Glutamatergic neuron (in vitro differentiated cells): ENCODE measurements around the gene ZFYVE28. TPM values are rescaled to one million over a fixed set of nuclear protein-coding genes. Genes with fewer than 3 reads are reported as not detected.

Source experiments
- DNase-seq: peaks from one replicate; pipeline ENCODE4 v3.0.0; 2022
- H3K27ac Mint-ChIP-seq: one replicate; pipeline ENCODE4 v1.8.0; 2020; ENCODE audit warnings: mild to moderate bottlenecking, mixed read lengths, inconsistent platforms; ENCODE audit not compliant: unreplicated experiment
- H3K27me3 Mint-ChIP-seq: one replicate; pipeline ENCODE4 v1.8.0; 2020; ENCODE audit warnings: mild to moderate bottlenecking, moderate library complexity, mixed read lengths, inconsistent platforms; ENCODE audit not compliant: unreplicated experiment
- H3K36me3 Mint-ChIP-seq: one replicate; pipeline ENCODE4 v1.8.0; 2020; ENCODE audit warnings: mild to moderate bottlenecking, mixed read lengths, inconsistent platforms; ENCODE audit not compliant: unreplicated experiment
- H3K4me1 Mint-ChIP-seq: one replicate; pipeline ENCODE4 v1.8.0; 2020; ENCODE audit warnings: mild to moderate bottlenecking, low read depth, mixed read lengths, inconsistent platforms; ENCODE audit not compliant: unreplicated experiment
- H3K4me3 Mint-ChIP-seq: one replicate; pipeline ENCODE4 v1.8.0; 2020; ENCODE audit warnings: mild to moderate bottlenecking, mixed read lengths, inconsistent platforms; ENCODE audit not compliant: unreplicated experiment
- H3K9me3 Mint-ChIP-seq: one replicate; pipeline ENCODE4 v1.8.0; 2020; ENCODE audit warnings: mild to moderate bottlenecking, moderate library complexity, mixed read lengths, inconsistent platforms; ENCODE audit not compliant: unreplicated experiment
- CTCF ChIP-seq: fragments of 200-600 bp; sonication (generic); IDR thresholded peaks from one replicate; pipeline ENCODE4 v1.5.0; 2021; ENCODE audit not compliant: partially characterized antibody, unreplicated experiment
- total RNA-seq: library from RNA; stranded (reverse); fragmentation: NEBNext Ultra II Directional; extraction: Animal tissue kit (Norgen Biotek cat#: 25700); gene quantifications from one replicate; pipeline ENCODE4 v1.2.1, GENCODE V29; 2021; ENCODE audit not compliant: unreplicated experiment

ZFYVE28 gene
- total RNA-seq, 1 donor from 2014 or later, result 4.8 TPM

GRCh38 chr4:2248821-2249261, 169.6 kb downstream of the ZFYVE28 start:
- H3K4me1 Mint-ChIP-seq, result peaks cover under 1% of the 10 kb centered on the region
- H3K4me3 Mint-ChIP-seq, result no peak overlapping the region
- H3K27ac Mint-ChIP-seq, result no peak overlapping the region
- H3K9me3 Mint-ChIP-seq, result peaks cover 11% of the 10 kb centered on the region
- peak; percentile 11 for DNase-seq
- no peak for TF ChIP-seq CTCF
- peaks cover 4% of the 10 kb centered on the region for H3K27me3 Mint-ChIP-seq
- H3K36me3 Mint-ChIP-seq, result no peaks in the 10 kb centered on the region

- no peaks in the 10 kb centered on the region for H3K36me3 Mint-ChIP-seq
- TF ChIP-seq CTCF, result no peak
- peaks cover 4% of the 10 kb centered on the region for H3K27me3 Mint-ChIP-seq
- H3K4me1 Mint-ChIP-seq, result peaks cover 5% of the 10 kb centered on the region
- peak; percentile 26 for DNase-seq
- H3K4me3 Mint-ChIP-seq, result no peak overlapping the region
- H3K9me3 Mint-ChIP-seq, result peaks cover 13% of the 10 kb centered on the region
- no peak overlapping the region for H3K27ac Mint-ChIP-seq
Measured at GRCh38 chr4:2248044-2248780, 170.2 kb downstream of the ZFYVE28 start.

GRCh38 chr4:2247128-2248043, 171.1 kb downstream of the ZFYVE28 start:
- Mint-ChIP-seq H3K4me3 (no peak overlapping the region), H3K36me3 (no peaks in the 10 kb centered on the region), H3K9me3 (peaks cover 10% of the 10 kb centered on the region), H3K27me3 (no peaks in the 10 kb centered on the region), H3K27ac (no peak overlapping the region), H3K4me1 (peaks cover 5% of the 10 kb centered on the region)
- peak; percentile 17 for DNase-seq
- no peak for TF ChIP-seq CTCF

- H3K27me3 Mint-ChIP-seq, result no peaks in the 10 kb centered on the region
- no peaks in the 10 kb centered on the region for H3K36me3 Mint-ChIP-seq
- peaks cover 10% of the 10 kb centered on the region for H3K9me3 Mint-ChIP-seq
- H3K4me3 Mint-ChIP-seq, result no peak overlapping the region
- H3K4me1 Mint-ChIP-seq, result peaks cover 5% of the 10 kb centered on the region
- DNase-seq, result peak; percentile 19
- TF ChIP-seq CTCF, result no peak
- H3K27ac Mint-ChIP-seq, result no peak overlapping the region
Measured at GRCh38 chr4:2246384-2247127, 171.9 kb downstream of the ZFYVE28 start.
